HFF-Myc (cell line): Measurements from ENCODE around the gene PNLDC1.

Experiments
- DNase-seq: peaks from one replicate; pipeline ENCODE4 v3.0.0-alpha.2; 2011; ENCODE audit warnings: low read depth; ENCODE audit errors: extremely low read depth
- H3K4me3 ChIP-seq: replicated peaks from 2 replicates; pipeline ENCODE4 v1.5.1; 2011; ENCODE audit warnings: low read depth, mild to moderate bottlenecking, control low read depth, low read length
- TF ChIP-seq, protein P1 (sequence below): IDR thresholded peaks from 2 replicates; pipeline ENCODE4 v1.5.1; 2012; ENCODE audit warnings: mild to moderate bottlenecking, low read depth, low read length, control low read depth; ENCODE audit errors: missing control alignments

PNLDC1 gene

GRCh38 chr6:159762681-159763293 lies 37.3 kb upstream of the PNLDC1 start:
- no peak for DNase-seq
- TF ChIP-seq, protein P1, sequence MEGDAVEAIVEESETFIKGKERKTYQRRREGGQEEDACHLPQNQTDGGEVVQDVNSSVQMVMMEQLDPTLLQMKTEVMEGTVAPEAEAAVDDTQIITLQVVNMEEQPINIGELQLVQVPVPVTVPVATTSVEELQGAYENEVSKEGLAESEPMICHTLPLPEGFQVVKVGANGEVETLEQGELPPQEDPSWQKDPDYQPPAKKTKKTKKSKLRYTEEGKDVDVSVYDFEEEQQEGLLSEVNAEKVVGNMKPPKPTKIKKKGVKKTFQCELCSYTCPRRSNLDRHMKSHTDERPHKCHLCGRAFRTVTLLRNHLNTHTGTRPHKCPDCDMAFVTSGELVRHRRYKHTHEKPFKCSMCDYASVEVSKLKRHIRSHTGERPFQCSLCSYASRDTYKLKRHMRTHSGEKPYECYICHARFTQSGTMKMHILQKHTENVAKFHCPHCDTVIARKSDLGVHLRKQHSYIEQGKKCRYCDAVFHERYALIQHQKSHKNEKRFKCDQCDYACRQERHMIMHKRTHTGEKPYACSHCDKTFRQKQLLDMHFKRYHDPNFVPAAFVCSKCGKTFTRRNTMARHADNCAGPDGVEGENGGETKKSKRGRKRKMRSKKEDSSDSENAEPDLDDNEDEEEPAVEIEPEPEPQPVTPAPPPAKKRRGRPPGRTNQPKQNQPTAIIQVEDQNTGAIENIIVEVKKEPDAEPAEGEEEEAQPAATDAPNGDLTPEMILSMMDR = no peak
- peak overlapping the region; percentile 70 for H3K4me3 ChIP-seq

DNA sequence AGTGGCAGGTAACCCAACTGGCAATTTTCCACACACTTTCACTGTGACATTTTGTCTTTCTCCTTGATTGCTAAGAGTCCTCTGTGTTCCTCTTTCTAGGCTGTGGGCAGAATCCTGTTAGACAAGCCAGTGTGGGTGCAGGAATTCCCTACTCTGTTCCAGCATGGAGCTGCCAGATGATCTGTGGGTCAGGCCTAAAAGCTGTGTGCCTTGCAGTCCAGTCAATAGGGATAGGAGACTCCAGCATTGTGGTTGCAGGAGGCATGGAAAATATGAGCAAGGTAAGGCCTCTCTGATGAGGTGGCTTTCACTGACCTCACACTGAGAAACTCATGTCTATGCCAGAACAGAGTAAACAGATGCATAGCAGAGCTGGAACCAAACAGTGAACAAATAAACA lies 33.2 kb upstream of the PNLDC1 start:
- TF ChIP-seq, protein P1 = no peak
- no peak for DNase-seq
- no peak overlapping the region for H3K4me3 ChIP-seq

DNA sequence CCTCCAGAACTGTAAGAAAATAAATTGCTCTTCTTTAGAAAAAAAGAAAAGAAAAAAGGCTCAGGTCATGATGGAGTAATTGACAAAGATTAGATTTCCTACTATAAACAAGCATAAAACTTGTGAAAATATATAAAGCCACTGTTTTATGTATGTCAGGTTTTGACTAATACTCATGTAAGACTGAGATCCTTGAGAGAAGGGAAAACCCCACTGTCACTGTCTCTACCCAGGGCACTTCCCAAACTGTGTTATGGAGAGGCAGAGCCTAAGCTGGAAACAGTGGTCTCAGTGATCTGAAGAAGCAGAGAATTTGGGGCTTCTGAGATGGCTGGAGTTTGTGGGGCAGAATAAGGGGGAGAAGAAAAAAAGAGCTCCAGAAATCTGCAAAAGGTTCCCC lies 30.6 kb upstream of the PNLDC1 start:
- no peak for DNase-seq
- no peak overlapping the region for H3K4me3 ChIP-seq
- TF ChIP-seq, protein P1 = no peak

DNA sequence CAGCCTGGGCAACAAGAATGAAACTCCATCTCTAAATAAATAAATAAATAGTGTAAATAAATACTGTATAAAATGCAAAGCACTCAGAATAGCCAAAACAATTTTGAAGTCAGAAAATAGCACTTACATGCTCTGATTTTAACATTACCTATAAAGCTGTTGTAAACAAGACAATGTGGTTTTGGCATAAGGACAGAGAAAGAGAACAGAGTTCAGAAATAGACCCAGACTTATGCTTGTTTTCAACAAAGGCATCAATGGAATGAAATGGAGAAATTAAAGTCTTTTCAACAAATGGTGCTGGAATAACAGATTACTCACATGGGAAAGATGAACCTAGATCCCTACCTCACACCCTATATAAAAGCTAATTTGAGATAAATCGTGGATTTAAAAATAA lies 27.9 kb upstream of the PNLDC1 start:
- no peak overlapping the region for H3K4me3 ChIP-seq
- TF ChIP-seq, protein P1 = no peak
- no peak for DNase-seq

GRCh38 chr6:159777240-159777904 lies 22.7 kb upstream of the PNLDC1 start:
- no peak for DNase-seq
- TF ChIP-seq, protein P1 = no peak
- no peak overlapping the region for H3K4me3 ChIP-seq

GRCh38 chr6:159778131-159778530 lies 21.9 kb upstream of the PNLDC1 start:
- TF ChIP-seq, protein P1 = no peak
- no peak overlapping the region for H3K4me3 ChIP-seq
- no peak for DNase-seq
